CD14-positive monocyte (primary cell): Measurements from ENCODE around the gene POMGNT2. TPM values are rescaled to one million over a fixed set of nuclear protein-coding genes. Genes with fewer than 3 reads are reported as not detected.

ENCODE experiments used
- DNase-seq, 3 donors: peaks; one replicate each; pipeline ENCODE4 v3.0.0-alpha.2; 2011 to 2022
- H2AFZ ChIP-seq: 2 replicates; pipeline ENCODE4 v1.6.0; 2012; ENCODE audit warnings: mild to moderate bottlenecking, low read depth, low read length, inconsistent platforms; ENCODE audit not compliant: insufficient read depth, poor library complexity, severe bottlenecking
- H3K27ac ChIP-seq, 2 donors: 1 replicate in 1 of 2; 2 replicates in 1 of 2; pipeline ENCODE4 v1.5.1; 2012 to 2013; ENCODE audit warnings: low read length in 2 of 2, control low read depth in 1 of 2, inconsistent platforms in 1 of 2, low read depth in 1 of 2, mild to moderate bottlenecking in 1 of 2
- H3K27me3 ChIP-seq, 2 donors: one replicate each; pipeline versions ENCODE4 v1.6.0 to v1.6.1; 2011 to 2013; ENCODE audit warnings: low read length in 2 of 2; ENCODE audit not compliant: control insufficient read depth in 2 of 2, insufficient read depth in 2 of 2
- H3K36me3 ChIP-seq, 2 donors: replicated peaks in 1 of 2; 1 replicate in 1 of 2; 2 replicates in 1 of 2; pipeline versions ENCODE4 v1.5.1 to v1.6.1; 2012 to 2013; ENCODE audit warnings: low read length in 2 of 2, control low read depth in 1 of 2, inconsistent platforms in 1 of 2, mild to moderate bottlenecking in 1 of 2; ENCODE audit not compliant: insufficient read depth in 2 of 2, control insufficient read depth in 1 of 2
- H3K4me1 ChIP-seq, 2 donors: 1 replicate in 1 of 2; 2 replicates in 1 of 2; pipeline versions ENCODE4 v1.5.1 to v1.6.1; 2012 to 2013; ENCODE audit warnings: low read length in 2 of 2, control low read depth in 1 of 2, inconsistent platforms in 1 of 2, mild to moderate bottlenecking in 1 of 2, moderate library complexity in 1 of 2; ENCODE audit not compliant: insufficient read depth in 2 of 2, control insufficient read depth in 1 of 2
- H3K4me2 ChIP-seq: replicated peaks from 2 replicates; pipeline ENCODE3; 2012; ENCODE audit warnings: low read length, moderate library complexity, mild to moderate bottlenecking; ENCODE audit not compliant: poor library complexity, severe bottlenecking; ENCODE audit errors: extremely low read depth
- H3K4me3 ChIP-seq, 3 experiments: fragments of 200-600 bp in 1 of 3; sonication (generic) in 1 of 3; replicated peaks in 1 of 3; 1 replicate in 2 of 3; 2 replicates in 1 of 3; pipeline ENCODE4 v1.5.1; 2011 to 2013; ENCODE audit warnings: low read length in 3 of 3, mild to moderate bottlenecking in 3 of 3, control low read depth in 2 of 3, low read depth in 2 of 3, inconsistent platforms in 1 of 3, moderate library complexity in 1 of 3
- H3K79me2 ChIP-seq: 2 replicates; pipeline ENCODE4 v1.6.0; 2012; ENCODE audit warnings: mild to moderate bottlenecking, control low read depth, inconsistent platforms, low read length, moderate library complexity; ENCODE audit not compliant: insufficient read depth
- H3K9ac ChIP-seq: 2 replicates; pipeline ENCODE4 v1.6.0; 2017; ENCODE audit warnings: low read length, mild to moderate bottlenecking; ENCODE audit not compliant: insufficient read depth, poor library complexity, severe bottlenecking
- H3K9me3 ChIP-seq, 2 donors: replicated peaks in 1 of 2; 1 replicate in 1 of 2; 2 replicates in 1 of 2; pipeline versions ENCODE4 v1.5.1 to v1.6.1; 2012 to 2013; ENCODE audit warnings: low read length in 2 of 2, control low read depth in 1 of 2; ENCODE audit not compliant: control insufficient read depth in 1 of 2, insufficient read depth in 1 of 2
- H4K20me1 ChIP-seq: 2 replicates; pipeline ENCODE4 v1.6.0; 2012; ENCODE audit warnings: mild to moderate bottlenecking, low read length, control low read depth, moderate library complexity; ENCODE audit not compliant: insufficient read depth
- H3K27ac Mint-ChIP-seq, 7 donors: one replicate each; pipeline ENCODE4 v1.8.0; 2020; ENCODE audit warnings: mild to moderate bottlenecking in 7 of 7, mixed read lengths in 7 of 7, moderate library complexity in 6 of 7, inconsistent platforms in 2 of 7
- H3K27me3 Mint-ChIP-seq, 3 donors: one replicate each; pipeline ENCODE4 v1.8.0; 2021 to 2022; ENCODE audit warnings: low read depth in 3 of 3, mild to moderate bottlenecking in 3 of 3, mixed read lengths in 3 of 3, moderate library complexity in 3 of 3, inconsistent platforms in 1 of 3
- H3K36me3 Mint-ChIP-seq, 2 donors: one replicate each; pipeline ENCODE4 v1.8.0; 2020; ENCODE audit warnings: mixed read lengths in 2 of 2, inconsistent platforms in 1 of 2, mild to moderate bottlenecking in 1 of 2
- H3K4me1 Mint-ChIP-seq: one replicate; pipeline ENCODE4 v1.8.0; 2020; ENCODE audit warnings: mild to moderate bottlenecking, mixed read lengths
- H3K4me3 Mint-ChIP-seq, 2 donors: one replicate each; pipeline ENCODE4 v1.8.0; 2020; ENCODE audit warnings: mild to moderate bottlenecking in 2 of 2, mixed read lengths in 2 of 2, moderate library complexity in 1 of 2
- H3K9me3 Mint-ChIP-seq, 7 donors: one replicate each; pipeline ENCODE4 v1.8.0; 2020 to 2022; ENCODE audit warnings: mixed read lengths in 7 of 7, mild to moderate bottlenecking in 6 of 7, moderate library complexity in 6 of 7, inconsistent platforms in 2 of 7
- WGBS: methylation state at CpG from one replicate; pipeline ENCODE4 v1.1.5; 2013; ENCODE audit warnings: missing lambda C conversion rate; ENCODE audit not compliant: insufficient coverage; 5-methylcytosine and 5-hydroxymethylcytosine counted together
- intact Hi-C, 2 donors: fragments of 100-400 bp; cut with micrococcal nuclease; formaldehyde crosslinking; loops; one replicate each; pipeline versions ENCODE4 v1.15.0 to v1.15.1; 2023
- polyA plus RNA-seq, 3 donors: library from polyadenylated mRNA; depleted of rRNA in 1 of 3; unstranded in 2 of 3; stranded (reverse) in 1 of 3; fragments of 300-500 nt in 2 of 3; fragments of >200 nt in 1 of 3; fragmentation: Illumina TruSeq in 2 of 3; gene quantifications; 1 replicate in 2 of 3; 2 replicates in 1 of 3; pipeline ENCODE4 v1.2.3, GENCODE V29; 2012 to 2021
- TF ChIP-seq, protein P1 (sequence below): fragments of 200-600 bp; IDR thresholded peaks from one replicate; pipeline ENCODE4 v1.8.0; 2022; ENCODE audit warnings: antibody characterized with exemption, mild to moderate bottlenecking

POMGNT2 gene
- polyA plus RNA-seq, 3 donors = 4.3 to 5.1 (median 4.4) TPM

DNA sequence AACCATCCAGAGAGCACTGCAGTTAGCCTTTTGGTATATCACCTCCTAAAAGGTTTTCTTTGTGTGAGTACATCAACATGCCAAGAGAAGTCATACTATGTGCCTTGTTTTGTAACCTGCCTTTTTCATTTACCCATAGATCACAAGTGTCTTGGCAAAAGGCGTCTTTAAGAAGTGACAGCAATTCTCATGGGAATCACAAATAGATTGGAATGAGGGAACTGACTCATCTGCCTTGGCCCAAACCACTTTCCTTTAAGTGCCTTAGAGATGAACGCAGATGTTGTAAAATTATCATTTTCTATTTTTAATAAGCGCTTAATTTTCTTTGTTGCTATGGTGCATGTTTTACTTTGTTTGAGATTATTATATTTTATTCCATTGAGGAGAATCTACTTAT is 20.7 kb upstream of the POMGNT2 start:
- no peaks in the 10 kb centered on the region for H3K36me3 ChIP-seq
- H3K4me1 Mint-ChIP-seq = no peaks in the 10 kb centered on the region
- no peaks in the 10 kb centered on the region for H3K36me3 Mint-ChIP-seq
- H3K9me3 Mint-ChIP-seq = peaks cover 0 to 14% (median 9%) of the 10 kb centered on the region in 7 donors
- H3K27ac Mint-ChIP-seq = no peak overlapping the region
- TF ChIP-seq, protein P1, sequence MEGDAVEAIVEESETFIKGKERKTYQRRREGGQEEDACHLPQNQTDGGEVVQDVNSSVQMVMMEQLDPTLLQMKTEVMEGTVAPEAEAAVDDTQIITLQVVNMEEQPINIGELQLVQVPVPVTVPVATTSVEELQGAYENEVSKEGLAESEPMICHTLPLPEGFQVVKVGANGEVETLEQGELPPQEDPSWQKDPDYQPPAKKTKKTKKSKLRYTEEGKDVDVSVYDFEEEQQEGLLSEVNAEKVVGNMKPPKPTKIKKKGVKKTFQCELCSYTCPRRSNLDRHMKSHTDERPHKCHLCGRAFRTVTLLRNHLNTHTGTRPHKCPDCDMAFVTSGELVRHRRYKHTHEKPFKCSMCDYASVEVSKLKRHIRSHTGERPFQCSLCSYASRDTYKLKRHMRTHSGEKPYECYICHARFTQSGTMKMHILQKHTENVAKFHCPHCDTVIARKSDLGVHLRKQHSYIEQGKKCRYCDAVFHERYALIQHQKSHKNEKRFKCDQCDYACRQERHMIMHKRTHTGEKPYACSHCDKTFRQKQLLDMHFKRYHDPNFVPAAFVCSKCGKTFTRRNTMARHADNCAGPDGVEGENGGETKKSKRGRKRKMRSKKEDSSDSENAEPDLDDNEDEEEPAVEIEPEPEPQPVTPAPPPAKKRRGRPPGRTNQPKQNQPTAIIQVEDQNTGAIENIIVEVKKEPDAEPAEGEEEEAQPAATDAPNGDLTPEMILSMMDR = no peak
- WGBS = no CpG with 5 or more reads among the region's 3 CpGs
- no peak overlapping the region for H3K4me3 ChIP-seq
- H3K79me2 ChIP-seq = no peaks in the 10 kb centered on the region
- H3K27me3 Mint-ChIP-seq = peaks cover 0 to 3% (median 2%) of the 10 kb centered on the region in 3 donors
- no peak overlapping the region for H3K27ac ChIP-seq
- H3K9me3 ChIP-seq = peaks cover 0 to 2% of the 10 kb centered on the region in 2 donors
- intact Hi-C loops = no loop called here
- no peak for DNase-seq
- no peak overlapping the region for H3K4me3 Mint-ChIP-seq
- no peak overlapping the region for H2AFZ ChIP-seq
- H3K9ac ChIP-seq = no peak overlapping the region
- H4K20me1 ChIP-seq = no peaks in the 10 kb centered on the region
- H3K4me2 ChIP-seq = no peak overlapping the region
- H3K4me1 ChIP-seq = no peaks in the 10 kb centered on the region
- H3K27me3 ChIP-seq = no peaks in the 10 kb centered on the region

DNA sequence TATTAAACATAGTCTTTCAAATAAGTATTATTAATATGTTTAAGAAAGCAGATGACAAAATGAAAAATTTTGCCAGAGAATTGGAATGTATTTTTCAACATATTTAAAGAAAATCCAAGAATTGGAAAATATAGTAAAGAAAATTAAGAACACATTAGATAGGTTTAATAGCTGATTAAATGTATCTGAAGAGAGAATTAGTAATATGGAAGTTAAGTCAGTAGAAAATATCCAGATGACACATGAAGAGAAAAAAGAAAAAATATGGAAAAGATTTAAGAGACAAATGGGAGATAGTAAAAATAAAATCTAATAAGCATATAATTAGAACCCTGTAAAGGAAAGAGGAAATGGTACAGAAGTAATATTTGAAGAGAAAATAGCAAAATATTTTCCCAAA is 18.0 kb upstream of the POMGNT2 start:
- intact Hi-C loops = no loop called here
- Mint-ChIP-seq H3K27ac (no peak overlapping the region), H3K36me3 (no peaks in the 10 kb centered on the region), H3K27me3 (peaks cover 0 to 3% (median 3%) of the 10 kb centered on the region in 3 donors), H3K4me3 (peak overlapping the region in 1 of 2 donors; percentile 32), H3K9me3 (peaks cover 0 to 17% (median 9%) of the 10 kb centered on the region in 7 donors), H3K4me1 (no peaks in the 10 kb centered on the region)
- Histone ChIP-seq H3K27ac (no peak overlapping the region), H3K79me2 (no peaks in the 10 kb centered on the region), H3K4me1 (no peaks in the 10 kb centered on the region), H3K4me3 (no peak overlapping the region), H3K36me3 (no peaks in the 10 kb centered on the region), H3K9me3 (peaks cover 0 to 2% of the 10 kb centered on the region in 2 donors), H2AFZ (no peak overlapping the region), H3K27me3 (no peaks in the 10 kb centered on the region), H4K20me1 (no peaks in the 10 kb centered on the region), H3K4me2 (no peak overlapping the region), H3K9ac (no peak overlapping the region)
- TF ChIP-seq, protein P1 = no peak
- DNase-seq = no peak
